ENCODE results near the gene DCTPP1.
A peak's percentile ranks its signal among the peaks of the same experiment; 100 is the strongest.
"Not testable (repeated sequence)": the region's sequence is repeated elsewhere in the genome, so short reads cannot be mapped to it uniquely, and the experiment has no call there.

Gene DCTPP1

DNA sequence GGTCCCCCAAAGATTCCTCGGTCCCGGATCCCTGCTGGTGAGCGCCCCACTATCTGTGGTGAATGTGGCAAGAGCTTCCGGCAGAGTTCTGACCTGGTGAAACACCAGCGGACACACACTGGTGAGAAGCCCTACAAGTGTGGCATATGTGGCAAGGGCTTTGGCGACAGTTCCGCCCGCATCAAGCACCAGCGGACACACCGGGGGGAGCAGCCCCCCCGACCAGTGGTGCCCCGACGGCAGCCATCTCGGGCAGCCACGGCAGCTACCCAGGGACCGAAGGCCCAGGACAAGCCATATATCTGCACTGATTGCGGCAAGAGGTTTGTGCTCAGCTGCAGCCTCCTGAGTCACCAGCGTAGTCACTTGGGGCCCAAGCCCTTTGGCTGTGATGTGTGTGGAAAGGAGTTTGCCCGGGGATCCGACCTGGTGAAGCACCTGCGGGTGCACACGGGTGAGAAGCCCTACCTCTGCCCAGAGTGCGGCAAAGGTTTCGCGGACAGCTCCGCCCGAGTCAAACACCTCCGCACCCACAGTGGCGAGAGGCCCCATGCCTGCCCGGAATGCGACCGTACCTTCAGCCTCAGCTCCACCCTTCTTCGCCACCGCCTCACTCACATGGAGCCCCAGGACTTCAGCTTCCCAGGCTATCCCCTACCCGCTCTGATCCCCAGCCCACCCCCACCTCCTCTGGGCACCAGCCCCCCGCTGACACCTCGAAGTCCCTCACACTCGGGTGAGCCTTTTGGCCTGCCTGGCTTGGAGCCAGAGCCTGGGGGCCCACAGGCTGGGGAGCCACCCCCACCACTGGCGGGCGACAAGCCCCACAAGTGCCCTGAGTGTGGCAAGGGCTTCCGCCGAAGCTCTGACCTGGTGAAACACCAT, 31.8 kb downstream of the DCTPP1 start:
- peaks cover 30% of the 10 kb centered on the region for H3K36me3 ChIP-seq (ENCODE audit: insufficient read depth, low read length)
- peaks cover 35% of the 10 kb centered on the region for H3K4me1 ChIP-seq (ENCODE audit: insufficient read depth, low read length, severe bottlenecking)
- H4K20me1 ChIP-seq (ENCODE audit: insufficient read depth, low read length), result no peaks in the 10 kb centered on the region
- no peak overlapping the region for H2AFZ ChIP-seq (ENCODE audit: low read length)
- no peaks in the 10 kb centered on the region for H3K9me2 ChIP-seq (ENCODE audit: low read depth, low read length)
- H3K79me2 ChIP-seq (ENCODE audit: insufficient read depth, low read length), result no peaks in the 10 kb centered on the region
- H3F3A ChIP-seq (ENCODE audit: insufficient read depth, low read length), result no peaks in the 10 kb centered on the region
- H3K27ac ChIP-seq (ENCODE audit: low read depth, low read length, poor library complexity, severe bottlenecking), result no peak overlapping the region
- no peaks in the 10 kb centered on the region for H3K9me3 ChIP-seq (ENCODE audit: low read length)
- no peak overlapping the region for H3K4me3 ChIP-seq (ENCODE audit: low read depth, low read length, poor library complexity, severe bottlenecking)
- TF ChIP-seq EZH2 (IDR thresholded peaks at IDR 0.05; ENCODE audit: borderline replicate concordance, low read length), result no peak
- TF ChIP-seq, protein P1, sequence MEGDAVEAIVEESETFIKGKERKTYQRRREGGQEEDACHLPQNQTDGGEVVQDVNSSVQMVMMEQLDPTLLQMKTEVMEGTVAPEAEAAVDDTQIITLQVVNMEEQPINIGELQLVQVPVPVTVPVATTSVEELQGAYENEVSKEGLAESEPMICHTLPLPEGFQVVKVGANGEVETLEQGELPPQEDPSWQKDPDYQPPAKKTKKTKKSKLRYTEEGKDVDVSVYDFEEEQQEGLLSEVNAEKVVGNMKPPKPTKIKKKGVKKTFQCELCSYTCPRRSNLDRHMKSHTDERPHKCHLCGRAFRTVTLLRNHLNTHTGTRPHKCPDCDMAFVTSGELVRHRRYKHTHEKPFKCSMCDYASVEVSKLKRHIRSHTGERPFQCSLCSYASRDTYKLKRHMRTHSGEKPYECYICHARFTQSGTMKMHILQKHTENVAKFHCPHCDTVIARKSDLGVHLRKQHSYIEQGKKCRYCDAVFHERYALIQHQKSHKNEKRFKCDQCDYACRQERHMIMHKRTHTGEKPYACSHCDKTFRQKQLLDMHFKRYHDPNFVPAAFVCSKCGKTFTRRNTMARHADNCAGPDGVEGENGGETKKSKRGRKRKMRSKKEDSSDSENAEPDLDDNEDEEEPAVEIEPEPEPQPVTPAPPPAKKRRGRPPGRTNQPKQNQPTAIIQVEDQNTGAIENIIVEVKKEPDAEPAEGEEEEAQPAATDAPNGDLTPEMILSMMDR (IDR thresholded peaks at IDR 0.05; ENCODE audit: low read length), result no peak
- no peak overlapping the region for H3K9ac ChIP-seq (ENCODE audit: low read length)
- H3K4me2 ChIP-seq (ENCODE audit: low read length), result no peak overlapping the region
- no peaks in the 10 kb centered on the region for H3K27me3 ChIP-seq (ENCODE audit: insufficient read depth, low read length)

DNA sequence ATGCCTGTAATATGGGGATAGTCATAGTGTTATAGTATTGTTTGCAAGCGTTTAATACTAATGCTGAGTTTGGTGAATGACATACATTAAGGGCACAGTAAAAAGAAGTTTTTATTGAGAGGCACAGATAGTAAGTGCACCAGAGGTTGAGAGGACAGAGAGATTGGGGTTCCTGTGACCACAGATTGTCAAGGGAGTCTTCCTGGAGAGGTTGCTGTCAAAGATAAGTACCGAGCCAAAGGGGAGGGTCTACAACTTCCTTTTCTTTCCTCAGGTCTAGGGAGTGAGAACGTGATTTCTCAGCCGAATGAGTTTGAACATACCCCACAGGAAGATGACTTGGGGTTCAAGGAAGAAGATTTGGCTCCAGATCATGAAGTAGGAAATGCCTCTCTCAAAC, 32.8 kb downstream of the DCTPP1 start:
- TF ChIP-seq, protein P1 (IDR thresholded peaks at IDR 0.05; ENCODE audit: low read length), result no peak
- H2AFZ ChIP-seq (ENCODE audit: low read length), result no peak overlapping the region
- H3K4me3 ChIP-seq (ENCODE audit: low read depth, low read length, poor library complexity, severe bottlenecking), result no peak overlapping the region
- H3K4me1 ChIP-seq (ENCODE audit: insufficient read depth, low read length, severe bottlenecking), result peaks cover 35% of the 10 kb centered on the region
- H3F3A ChIP-seq (ENCODE audit: insufficient read depth, low read length), result no peaks in the 10 kb centered on the region
- H3K4me2 ChIP-seq (ENCODE audit: low read length), result no peak overlapping the region; the same call in 1 of the 2 replicates
- peaks cover 30% of the 10 kb centered on the region for H3K36me3 ChIP-seq (ENCODE audit: insufficient read depth, low read length)
- no peaks in the 10 kb centered on the region for H3K27me3 ChIP-seq (ENCODE audit: insufficient read depth, low read length)
- H4K20me1 ChIP-seq (ENCODE audit: insufficient read depth, low read length), result no peaks in the 10 kb centered on the region
- H3K27ac ChIP-seq (ENCODE audit: low read depth, low read length, poor library complexity, severe bottlenecking), result no peak overlapping the region
- H3K9me3 ChIP-seq (ENCODE audit: low read length), result no peaks in the 10 kb centered on the region
- H3K9me2 ChIP-seq (ENCODE audit: low read depth, low read length), result no peaks in the 10 kb centered on the region
- no peaks in the 10 kb centered on the region for H3K79me2 ChIP-seq (ENCODE audit: insufficient read depth, low read length)
- H3K9ac ChIP-seq (ENCODE audit: low read length), result no peak overlapping the region

DNA sequence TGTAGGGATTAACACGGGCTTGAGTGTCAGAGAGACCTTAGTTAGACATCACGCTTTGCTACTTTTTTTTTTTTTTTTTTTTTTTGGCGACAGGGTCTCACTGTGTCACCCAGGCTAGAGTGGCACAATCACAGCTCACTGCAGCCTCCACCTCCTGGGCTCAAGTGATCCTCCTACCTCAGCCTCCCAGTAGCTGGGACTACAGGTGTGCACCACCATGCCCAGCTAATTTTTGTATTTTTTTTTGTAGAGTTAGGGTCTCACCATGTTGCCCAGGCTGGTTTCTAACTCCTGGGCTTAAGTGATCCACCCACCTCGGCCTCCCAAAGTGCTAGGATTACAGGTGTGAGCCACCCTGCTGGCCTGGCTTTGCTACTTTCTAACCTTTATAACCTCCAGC, 33.2 kb downstream of the DCTPP1 start:
- H3K27ac ChIP-seq (ENCODE audit: low read depth, low read length, poor library complexity, severe bottlenecking), result not testable (repeated sequence)
- peak overlapping the region; percentile 84; the same call in 1 of the 2 replicates for H3K9ac ChIP-seq (ENCODE audit: low read length)

More for the DNA sequence above, 33.2 kb downstream of the DCTPP1 start:
- H2AFZ ChIP-seq (ENCODE audit: low read length); H3F3A ChIP-seq (ENCODE audit: insufficient read depth, low read length); H3K79me2 ChIP-seq (ENCODE audit: insufficient read depth, low read length); H3K9me2 ChIP-seq (ENCODE audit: low read depth, low read length); H4K20me1 ChIP-seq (ENCODE audit: insufficient read depth, low read length); H3K9me3 ChIP-seq (ENCODE audit: low read length); H3K27me3 ChIP-seq (ENCODE audit: insufficient read depth, low read length): not testable (repeated sequence)
- H3K4me1 ChIP-seq (ENCODE audit: insufficient read depth, low read length, severe bottlenecking), result peaks cover 35% of the 10 kb centered on the region
- H3K4me3 ChIP-seq (ENCODE audit: low read depth, low read length, poor library complexity, severe bottlenecking), result peak overlapping the region; percentile 87
- peak overlapping the region; percentile 90 for H3K4me2 ChIP-seq (ENCODE audit: low read length)
- peaks cover 30% of the 10 kb centered on the region for H3K36me3 ChIP-seq (ENCODE audit: insufficient read depth, low read length)

Data from OCI-LY1 (cell line).